Measurements from ENCODE around the gene CHD2. TPM values are rescaled to one million over a fixed set of nuclear protein-coding genes. Genes with fewer than 3 reads are reported as not detected.

The CHD2 gene
- total RNA-seq, 1 experiment from 2014 or later = 63.3 TPM

GRCh38 chr15:93045191-93045785, 145.2 kb downstream of the CHD2 start:
- no peak overlapping the region for H4K91ac ChIP-seq (ENCODE audit: insufficient read length, low read depth, low read length)
- TF ChIP-seq CTCF (conservative IDR thresholded peaks at IDR 0.05) = no peak
- Mint-ChIP-seq H3K9me3 (peaks cover 11 to 13% of the 10 kb centered on the region in 2 experiments), H3K36me3 (ENCODE audit: insufficient read depth in 1 of 3, low read depth in 3 of 3) (peaks cover 56 to 85% (median 75%) of the 10 kb centered on the region in 3 experiments), H3K27me3 (ENCODE audit: low read depth) (no peaks in the 10 kb centered on the region), H3K4me1 (peaks cover 8 to 12% of the 10 kb centered on the region in 2 experiments), H3K27ac (no peak overlapping the region; a peak in 1 of 7 replicates), H3K4me3 (no peak overlapping the region)
- H3K56ac ChIP-seq (ENCODE audit: insufficient read length, low read depth, low read length) = no peak overlapping the region
- H2BK20ac ChIP-seq (ENCODE audit: low read depth, low read length, poor library complexity, severe bottlenecking) = no peak overlapping the region
- H3K9ac ChIP-seq (ENCODE audit: extremely low read depth, insufficient read length, low read length) = no peak overlapping the region
- no peak overlapping the region for H3K14ac ChIP-seq (ENCODE audit: insufficient read depth, low read length)
- H3T11ph ChIP-seq (ENCODE audit: low read length) = no peak overlapping the region
- no peak overlapping the region for H3K18ac ChIP-seq (ENCODE audit: insufficient read length, low read depth, low read length)
- H3K27ac ChIP-seq (ENCODE audit: insufficient read length, low read depth, low read length) = no peak overlapping the region
- no peak overlapping the region for H3K4ac ChIP-seq (ENCODE audit: low read depth, low read length)
- no peak overlapping the region for H4K5ac ChIP-seq (ENCODE audit: insufficient read length, low read depth, low read length)
- no peak overlapping the region for H3K4me2 ChIP-seq (ENCODE audit: insufficient read depth, insufficient read length, low read length)
- no peaks in the 10 kb centered on the region for H3K4me1 ChIP-seq (ENCODE audit: insufficient read depth, low read length)
- no peak overlapping the region for H3K23ac ChIP-seq (ENCODE audit: insufficient read length, low read depth, low read length)
- no CpG with 5 or more reads among the region's 27 CpGs for whole genome bisulfite sequencing (ENCODE audit: extremely low coverage, insufficient read length, low lambda C conversion rate)
- H2AK5ac ChIP-seq (ENCODE audit: insufficient read length, low read length) = no peak overlapping the region
- H4K20me1 ChIP-seq (ENCODE audit: control insufficient read depth, insufficient read depth, insufficient read length) = peaks cover 2% of the 10 kb centered on the region
- no peaks in the 10 kb centered on the region for H3K27me3 ChIP-seq (ENCODE audit: insufficient read depth, low read length)
- H3K23me2 ChIP-seq (ENCODE audit: insufficient read length, low read depth, low read length, poor library complexity, severe bottlenecking) = no peaks in the 10 kb centered on the region
- no peak overlapping the region for H2AFZ ChIP-seq (ENCODE audit: low read length)
- no peak for DNase-seq
- no peak overlapping the region for H2BK5ac ChIP-seq (ENCODE audit: insufficient read length, low read length)
- H3K79me1 ChIP-seq (ENCODE audit: insufficient read depth, low read depth, low read length, poor library complexity, severe bottlenecking) = no peaks in the 10 kb centered on the region
- H2BK120ac ChIP-seq (ENCODE audit: low read depth, low read length, poor library complexity, severe bottlenecking) = no peak overlapping the region
- peaks cover 7% of the 10 kb centered on the region for H3K9me3 ChIP-seq (ENCODE audit: control insufficient read depth, low read depth, low read length)
- no peak overlapping the region for H4K8ac ChIP-seq (replicated peaks; ENCODE audit: insufficient read length, low read depth, low read length)
- no peak overlapping the region for H2BK12ac ChIP-seq (ENCODE audit: insufficient read length, low read depth, low read length)
- H2BK15ac ChIP-seq (ENCODE audit: low read depth, low read length) = no peak overlapping the region
- H3K79me2 ChIP-seq (ENCODE audit: insufficient read depth, low read length) = no peaks in the 10 kb centered on the region

All from H9 (cell line).